Vagina (tissue), 2 donors: ENCODE data around the gene NDUFV3. TPM values are rescaled to one million over a fixed set of nuclear protein-coding genes. Genes with fewer than 3 reads are reported as not detected.

Source experiments
- DNase-seq, 2 donors: peaks; one replicate each; pipeline ENCODE4 v3.0.0-alpha.2; 2017; ENCODE audit errors: extremely low spot score in 2 of 2
- H3K27ac ChIP-seq: fragments of 200-600 bp; sonication (generic); one replicate; pipeline ENCODE4 v1.5.1; 2019
- H3K27me3 ChIP-seq: fragments of 200-600 bp; sonication (generic); one replicate; pipeline ENCODE4 v1.5.1; 2019
- H3K36me3 ChIP-seq, 2 donors: fragments of 200-600 bp; sonication (generic); one replicate each; pipeline ENCODE4 v1.5.1; 2017 to 2019
- H3K4me1 ChIP-seq: fragments of 200-600 bp; sonication (generic); one replicate; pipeline ENCODE4 v1.5.1; 2019
- H3K4me3 ChIP-seq, 2 donors: fragments of 200-600 bp; sonication (generic); 1 replicate in 1 of 2; 2 replicates in 1 of 2; pipeline ENCODE4 v1.5.1; 2016 to 2019
- H3K9me3 ChIP-seq: fragments of 200-600 bp; sonication (generic); one replicate; pipeline ENCODE4 v1.5.1; 2019
- POLR2A ChIP-seq, 2 donors: fragments of 450-650 bp; IDR thresholded peaks; one replicate each; pipeline ENCODE4 v1.6.1; 2017; ENCODE audit warnings: antibody characterized with exemption in 2 of 2, mild to moderate bottlenecking in 2 of 2, moderate library complexity in 2 of 2
- POLR2AphosphoS5 ChIP-seq, 2 donors: sonication (generic); formaldehyde crosslinking; IDR thresholded peaks; one replicate each; pipeline ENCODE4 v1.9.0; 2017; ENCODE audit warnings: antibody characterized with exemption in 2 of 2, mild to moderate bottlenecking in 2 of 2, low read depth in 1 of 2; ENCODE audit not compliant: insufficient read depth in 1 of 2
- intact Hi-C: fragments of 100-400 bp; cut with DNase I; formaldehyde crosslinking; loops from one replicate; pipeline ENCODE4 v1.15.1; 2023
- total RNA-seq: library from RNA; depleted of rRNA; stranded (reverse); fragments of >200 nt; gene quantifications from one replicate; pipeline ENCODE4 v1.2.3, GENCODE V29; 2016
- TF ChIP-seq, protein P1 (sequence below), 3 experiments: fragments of 450-650 bp in 2 of 3; fragments of 200-600 bp in 1 of 3; sonication (generic) in 1 of 3; IDR thresholded peaks; one replicate each; pipeline ENCODE4 v1.5.1; 2017 to 2019; ENCODE audit warnings: antibody characterized with exemption in 3 of 3, mild to moderate bottlenecking in 2 of 3, moderate library complexity in 2 of 3

Gene NDUFV3
- total RNA-seq, 1 donor from 2014 or later = 48.4 TPM

DNA sequence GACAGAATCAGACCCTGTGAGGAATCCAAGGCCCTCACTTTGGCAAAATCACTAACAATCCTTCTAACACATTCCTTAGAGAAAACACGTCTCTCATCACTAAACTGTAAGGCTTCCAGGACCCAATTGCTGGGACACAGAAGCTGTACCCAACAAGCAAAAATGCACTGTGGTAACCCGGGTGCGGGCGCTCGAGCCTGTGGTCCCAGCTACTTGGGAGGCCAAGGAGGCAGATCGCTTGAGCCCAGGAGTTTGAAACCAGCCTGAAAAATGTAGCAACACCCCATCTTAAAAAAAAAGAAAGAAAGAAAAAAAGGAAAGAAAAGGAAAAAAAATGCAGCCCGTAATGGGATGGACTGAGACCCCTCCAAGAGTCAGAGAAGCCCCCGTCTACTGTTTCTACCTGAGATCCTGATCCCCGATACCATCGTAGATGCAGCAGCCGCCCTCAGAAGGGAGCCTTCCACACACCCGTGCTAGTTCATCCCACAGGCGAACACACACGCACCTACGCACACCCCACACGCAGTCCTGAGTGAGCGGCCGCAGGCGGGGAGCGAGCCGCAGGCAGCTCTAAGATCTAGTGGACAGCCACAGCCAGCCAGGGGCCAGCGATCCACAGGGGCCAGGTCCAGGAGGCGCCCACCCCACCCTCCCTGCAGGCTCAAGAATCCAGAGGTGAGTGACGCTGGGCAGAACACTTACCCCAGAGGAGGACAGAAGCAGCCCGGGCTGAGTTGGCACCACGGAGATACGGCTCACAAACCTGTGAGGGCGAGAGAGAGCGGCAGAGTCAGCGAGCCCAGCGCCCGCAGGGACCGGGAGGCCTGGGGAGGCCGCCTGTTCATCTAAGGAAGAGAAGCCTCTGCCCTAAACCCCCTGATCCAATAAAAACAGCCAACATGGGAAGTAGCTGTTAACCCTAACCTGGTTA lies 33.9 kb upstream of the NDUFV3 start:
- DNase-seq = no peak
- TF ChIP-seq, protein P1, sequence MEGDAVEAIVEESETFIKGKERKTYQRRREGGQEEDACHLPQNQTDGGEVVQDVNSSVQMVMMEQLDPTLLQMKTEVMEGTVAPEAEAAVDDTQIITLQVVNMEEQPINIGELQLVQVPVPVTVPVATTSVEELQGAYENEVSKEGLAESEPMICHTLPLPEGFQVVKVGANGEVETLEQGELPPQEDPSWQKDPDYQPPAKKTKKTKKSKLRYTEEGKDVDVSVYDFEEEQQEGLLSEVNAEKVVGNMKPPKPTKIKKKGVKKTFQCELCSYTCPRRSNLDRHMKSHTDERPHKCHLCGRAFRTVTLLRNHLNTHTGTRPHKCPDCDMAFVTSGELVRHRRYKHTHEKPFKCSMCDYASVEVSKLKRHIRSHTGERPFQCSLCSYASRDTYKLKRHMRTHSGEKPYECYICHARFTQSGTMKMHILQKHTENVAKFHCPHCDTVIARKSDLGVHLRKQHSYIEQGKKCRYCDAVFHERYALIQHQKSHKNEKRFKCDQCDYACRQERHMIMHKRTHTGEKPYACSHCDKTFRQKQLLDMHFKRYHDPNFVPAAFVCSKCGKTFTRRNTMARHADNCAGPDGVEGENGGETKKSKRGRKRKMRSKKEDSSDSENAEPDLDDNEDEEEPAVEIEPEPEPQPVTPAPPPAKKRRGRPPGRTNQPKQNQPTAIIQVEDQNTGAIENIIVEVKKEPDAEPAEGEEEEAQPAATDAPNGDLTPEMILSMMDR (IDR thresholded peaks at IDR 0.05) = no peak
- TF ChIP-seq POLR2A (IDR thresholded peaks at IDR 0.05) = no peak
- TF ChIP-seq POLR2AphosphoS5 (IDR thresholded peaks at IDR 0.05; ENCODE audit: insufficient read depth in 1 of 2, low read depth in 1 of 2) = no peak
- H3K4me1 ChIP-seq = no peaks in the 10 kb centered on the region
- intact Hi-C loops = no loop called here
- peaks cover 0 to 79% of the 10 kb centered on the region in 2 donors for H3K36me3 ChIP-seq
- H3K9me3 ChIP-seq = no peaks in the 10 kb centered on the region
- no peaks in the 10 kb centered on the region for H3K27me3 ChIP-seq
- no peak overlapping the region for H3K27ac ChIP-seq
- no peak overlapping the region for H3K4me3 ChIP-seq

DNA sequence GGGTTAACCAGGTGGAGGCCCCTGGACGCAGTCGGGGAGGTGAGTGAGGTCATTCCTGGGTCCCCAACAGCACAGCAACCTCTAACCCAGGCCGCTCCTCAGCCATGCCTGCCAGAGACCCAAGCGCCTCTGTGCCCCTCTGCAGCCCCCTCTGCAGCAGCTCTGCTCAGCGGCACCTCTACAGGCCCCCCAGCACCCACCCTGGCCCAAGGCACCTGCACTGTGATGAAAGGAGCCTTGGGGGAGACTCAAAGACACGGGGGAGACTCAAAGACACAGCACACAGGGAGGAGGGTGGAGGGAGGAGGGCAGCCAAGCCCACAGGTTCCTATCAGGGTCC lies 33.2 kb upstream of the NDUFV3 start:
- Histone ChIP-seq H3K4me3 (no peak overlapping the region), H3K36me3 (peaks cover 0 to 72% of the 10 kb centered on the region in 2 donors), H3K27me3 (no peaks in the 10 kb centered on the region), H3K27ac (no peak overlapping the region), H3K4me1 (no peaks in the 10 kb centered on the region), H3K9me3 (no peaks in the 10 kb centered on the region)
- DNase-seq = no peak
- intact Hi-C loops = no loop called here
- no peak for TF ChIP-seq POLR2A (IDR thresholded peaks at IDR 0.05)
- TF ChIP-seq, protein P1 (IDR thresholded peaks at IDR 0.05) = no peak
- no peak for TF ChIP-seq POLR2AphosphoS5 (IDR thresholded peaks at IDR 0.05; ENCODE audit: insufficient read depth in 1 of 2, low read depth in 1 of 2)

DNA sequence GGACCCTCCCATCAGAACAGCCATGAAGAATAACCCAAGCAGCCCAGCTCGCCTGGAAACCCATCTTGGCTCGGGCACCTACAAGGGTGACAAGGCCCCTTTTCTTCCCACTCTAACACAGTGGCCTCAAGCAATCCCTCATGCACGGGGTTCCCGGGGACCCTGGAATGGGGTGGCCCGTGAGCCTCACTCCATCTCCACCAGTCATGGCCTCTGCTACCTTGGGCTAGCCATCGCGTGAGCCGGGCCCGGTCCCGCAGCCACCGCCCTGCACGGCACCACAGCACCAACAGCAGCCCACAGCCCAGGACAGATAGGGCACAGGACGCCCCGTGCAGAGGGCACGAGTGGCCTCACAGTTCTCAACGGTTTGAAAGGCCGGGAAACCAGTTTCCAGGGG lies 32.8 kb upstream of the NDUFV3 start:
- no peak for TF ChIP-seq POLR2AphosphoS5 (IDR thresholded peaks at IDR 0.05; ENCODE audit: insufficient read depth in 1 of 2, low read depth in 1 of 2)
- TF ChIP-seq, protein P1 (IDR thresholded peaks at IDR 0.05) = no peak
- no peak for TF ChIP-seq POLR2A (IDR thresholded peaks at IDR 0.05)
- intact Hi-C loops = no loop called here
- no peak overlapping the region for H3K4me3 ChIP-seq
- peaks cover 0 to 67% of the 10 kb centered on the region in 2 donors for H3K36me3 ChIP-seq
- no peak overlapping the region for H3K27ac ChIP-seq
- H3K9me3 ChIP-seq = no peaks in the 10 kb centered on the region
- DNase-seq = no peak
- H3K4me1 ChIP-seq = peaks cover 3% of the 10 kb centered on the region
- no peaks in the 10 kb centered on the region for H3K27me3 ChIP-seq

DNA sequence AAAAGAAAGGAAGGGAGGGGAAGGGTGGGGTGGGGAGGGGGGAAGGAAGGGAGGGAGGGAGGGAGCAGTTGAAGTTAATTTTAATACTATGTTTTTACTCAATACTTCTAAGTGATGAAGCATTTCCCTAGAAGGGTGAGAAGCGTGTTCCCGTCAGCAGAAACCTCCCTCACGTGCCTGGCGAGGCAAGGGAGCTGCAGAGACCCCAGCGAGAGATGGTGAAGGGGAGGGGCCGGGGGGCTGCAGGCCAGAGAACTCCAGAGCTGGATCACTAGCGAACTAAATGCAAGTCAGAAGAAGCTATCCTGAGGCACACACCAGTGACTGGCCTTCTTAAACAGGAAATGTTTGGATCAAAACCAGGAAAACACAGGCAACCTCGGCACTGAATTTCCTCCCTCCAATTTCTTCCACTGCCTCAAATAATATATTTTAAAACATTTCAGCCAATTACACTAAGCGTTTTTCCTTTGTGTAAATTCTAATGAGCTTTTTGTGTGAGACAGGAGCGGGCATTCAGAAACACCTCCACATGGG lies 31.7 kb upstream of the NDUFV3 start:
- Histone ChIP-seq H3K9me3 (no peaks in the 10 kb centered on the region), H3K36me3 (peaks cover 0 to 64% of the 10 kb centered on the region in 2 donors), H3K4me3 (no peak overlapping the region), H3K27ac (no peak overlapping the region), H3K27me3 (no peaks in the 10 kb centered on the region), H3K4me1 (peaks cover 3% of the 10 kb centered on the region)
- DNase-seq = no peak
- intact Hi-C loops = no loop called here
- TF ChIP-seq POLR2A (IDR thresholded peaks at IDR 0.05) (no peak), POLR2AphosphoS5 (IDR thresholded peaks at IDR 0.05; ENCODE audit: insufficient read depth in 1 of 2, low read depth in 1 of 2) (no peak)
- TF ChIP-seq, protein P1 (IDR thresholded peaks at IDR 0.05) = no peak
